Skeletal muscle tissue (tissue), 4 donors: ENCODE data around the gene INPP5A. TPM values are rescaled to one million over a fixed set of nuclear protein-coding genes. Genes with fewer than 3 reads are reported as not detected.

Source experiments
- H3K27ac ChIP-seq: one replicate; pipeline ENCODE4 v1.7.0; 2013; ENCODE audit warnings: mild to moderate bottlenecking, low read depth, low read length, inconsistent platforms
- H3K27me3 ChIP-seq, 3 donors: one replicate each; pipeline ENCODE4 v1.7.0; 2013; ENCODE audit warnings: low read length in 3 of 3; ENCODE audit not compliant: control insufficient read depth in 3 of 3, insufficient read depth in 3 of 3
- H3K36me3 ChIP-seq, 3 donors: one replicate each; pipeline ENCODE4 v1.7.0; 2013; ENCODE audit warnings: low read length in 3 of 3; ENCODE audit not compliant: control insufficient read depth in 3 of 3, insufficient read depth in 3 of 3
- H3K4me1 ChIP-seq, 3 donors: one replicate each; pipeline ENCODE4 v1.7.0; 2013; ENCODE audit warnings: low read length in 3 of 3, mild to moderate bottlenecking in 3 of 3; ENCODE audit not compliant: control insufficient read depth in 3 of 3, insufficient read depth in 3 of 3
- H3K4me3 ChIP-seq, 3 donors: one replicate each; pipeline ENCODE4 v1.7.0; 2013; ENCODE audit warnings: low read length in 3 of 3
- H3K9ac ChIP-seq, 3 donors: one replicate each; pipeline ENCODE4 v1.7.0; 2013; ENCODE audit warnings: low read length in 3 of 3, mild to moderate bottlenecking in 3 of 3, moderate library complexity in 2 of 3, low read depth in 1 of 3
- H3K9me3 ChIP-seq, 3 donors: one replicate each; pipeline ENCODE4 v1.7.0; 2013; ENCODE audit warnings: low read length in 3 of 3; ENCODE audit not compliant: control insufficient read depth in 3 of 3
- total RNA-seq: library from RNA; depleted of rRNA; stranded (reverse); fragments of >200 nt; gene quantifications from one replicate; pipeline ENCODE4 v1.2.3, GENCODE V29; 2014
- donor health status: Osteomylitis.

The INPP5A gene
- total RNA-seq, 1 donor from 2014 or later = 50.6 TPM

DNA sequence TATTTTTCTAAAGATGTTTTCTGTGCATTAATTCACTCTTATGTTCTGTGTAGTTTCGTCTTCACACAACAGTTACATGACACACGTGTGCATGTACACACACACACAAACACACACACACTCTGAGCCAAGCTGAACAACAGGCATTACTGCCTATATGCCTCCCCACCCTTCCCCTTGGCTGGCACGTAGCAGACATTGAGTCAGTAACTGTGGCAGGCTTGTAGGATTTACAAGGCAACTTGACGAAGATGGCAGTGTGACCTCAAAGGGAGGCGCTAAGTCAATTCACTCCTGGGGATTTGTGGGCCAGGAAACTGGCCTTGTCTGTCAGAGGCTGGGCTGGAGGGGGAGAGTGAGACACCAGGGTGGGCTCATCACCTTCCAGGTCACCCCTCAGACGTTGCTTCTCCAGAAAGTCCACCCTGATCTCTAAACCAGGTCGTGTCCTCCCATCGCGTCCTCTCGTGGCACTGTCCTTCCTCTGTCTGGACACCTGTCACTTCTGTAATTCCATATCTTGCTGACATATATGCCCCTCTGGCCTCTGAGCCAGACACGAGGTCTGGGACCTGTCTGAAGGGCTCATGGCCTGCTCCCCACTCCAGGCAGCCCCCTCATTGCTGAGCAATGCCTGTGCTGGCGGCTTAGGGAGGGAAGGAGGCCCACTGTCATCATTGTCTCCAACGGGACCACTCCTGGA lies 41.1 kb upstream of the INPP5A start:
- Histone ChIP-seq H3K4me3 (peak overlapping the region in 2 of 3 donors; percentile 11 to 54), H3K36me3 (no peaks in the 10 kb centered on the region), H3K27me3 (no peaks in the 10 kb centered on the region), H3K27ac (peak overlapping the region; percentile 28), H3K4me1 (peaks cover 30 to 45% (median 39%) of the 10 kb centered on the region in 3 donors), H3K9ac (peak overlapping the region in 2 of 3 donors; percentile 22 to 68), H3K9me3 (no peaks in the 10 kb centered on the region)

DNA sequence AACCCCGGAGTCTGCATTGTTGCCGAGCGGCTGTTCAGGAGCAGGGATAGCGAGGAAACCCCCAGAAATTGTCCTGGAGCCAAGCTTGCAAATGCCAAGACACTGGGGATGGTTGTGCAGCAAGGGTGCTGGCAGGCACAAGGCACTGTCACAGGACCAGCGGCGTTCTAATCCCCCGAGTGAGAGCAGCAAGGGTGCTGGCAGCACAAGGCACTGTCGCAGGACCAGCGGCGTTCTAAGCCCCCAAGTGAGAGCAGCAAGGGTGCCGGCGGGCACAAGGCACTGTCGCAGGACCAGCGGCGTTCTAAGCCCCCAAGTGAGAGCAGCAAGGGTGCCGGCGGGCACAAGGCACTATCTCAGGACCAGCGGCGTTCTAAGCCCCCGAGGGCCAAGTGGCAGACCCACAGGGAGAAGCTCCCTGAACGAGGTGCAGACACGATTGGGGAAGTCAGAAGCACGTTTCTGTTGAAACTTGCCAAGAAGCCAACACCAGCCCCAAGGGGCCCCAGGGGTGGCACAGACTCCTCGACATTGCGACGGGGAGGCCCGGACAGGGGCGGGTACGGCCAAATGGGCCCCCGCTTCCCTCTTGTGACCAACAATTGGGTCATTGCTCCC lies 40.4 kb upstream of the INPP5A start:
- H3K36me3 ChIP-seq = no peaks in the 10 kb centered on the region
- peaks cover 30 to 45% (median 39%) of the 10 kb centered on the region in 3 donors for H3K4me1 ChIP-seq
- no peaks in the 10 kb centered on the region for H3K9me3 ChIP-seq
- H3K27me3 ChIP-seq = no peaks in the 10 kb centered on the region
- peak overlapping the region in 1 of 3 donors; percentile 54 for H3K4me3 ChIP-seq
- peak overlapping the region in 1 of 3 donors; percentile 68 for H3K9ac ChIP-seq
- peak overlapping the region; percentile 28 for H3K27ac ChIP-seq

DNA sequence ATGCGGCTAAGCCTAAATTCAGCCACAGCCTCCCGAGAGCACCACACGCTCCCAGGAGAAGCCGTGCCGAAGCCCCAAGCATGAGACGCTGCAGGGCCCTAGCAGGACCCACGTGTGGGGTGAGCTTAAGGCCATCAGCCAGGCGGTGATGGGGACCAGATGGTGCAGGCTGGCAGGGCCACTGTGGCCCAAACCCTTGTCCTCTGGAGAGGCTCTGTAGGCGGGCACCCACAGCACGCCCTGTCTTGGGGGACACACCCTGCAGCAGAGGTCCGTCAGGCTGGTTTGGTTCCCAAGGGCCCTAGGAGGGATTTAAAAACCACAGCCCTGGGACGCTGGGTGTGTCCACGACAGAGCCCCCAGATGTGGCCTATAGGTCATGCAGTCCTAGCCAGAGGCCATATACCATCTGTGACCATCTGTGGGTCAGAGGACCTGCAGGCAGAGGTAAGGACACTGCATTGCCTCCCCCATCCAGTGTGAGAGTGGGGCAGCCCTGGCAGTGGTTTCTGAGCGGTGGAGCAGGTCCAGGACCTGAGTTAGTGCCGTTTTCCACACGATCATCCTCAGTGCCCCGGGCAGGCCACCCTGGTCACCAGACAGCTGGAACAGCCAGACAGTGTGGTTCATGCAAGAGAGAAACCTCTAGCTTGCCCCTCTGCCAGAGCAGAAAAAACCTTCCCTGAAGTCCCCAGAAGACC lies 39.6 kb upstream of the INPP5A start:
- H3K4me3 ChIP-seq = no peak overlapping the region
- no peaks in the 10 kb centered on the region for H3K9me3 ChIP-seq
- no peaks in the 10 kb centered on the region for H3K27me3 ChIP-seq
- H3K36me3 ChIP-seq = no peaks in the 10 kb centered on the region
- H3K9ac ChIP-seq = peak overlapping the region in 2 of 3 donors; percentile 30 to 45
- H3K27ac ChIP-seq = no peak overlapping the region
- H3K4me1 ChIP-seq = peaks cover 30 to 45% (median 39%) of the 10 kb centered on the region in 3 donors

DNA sequence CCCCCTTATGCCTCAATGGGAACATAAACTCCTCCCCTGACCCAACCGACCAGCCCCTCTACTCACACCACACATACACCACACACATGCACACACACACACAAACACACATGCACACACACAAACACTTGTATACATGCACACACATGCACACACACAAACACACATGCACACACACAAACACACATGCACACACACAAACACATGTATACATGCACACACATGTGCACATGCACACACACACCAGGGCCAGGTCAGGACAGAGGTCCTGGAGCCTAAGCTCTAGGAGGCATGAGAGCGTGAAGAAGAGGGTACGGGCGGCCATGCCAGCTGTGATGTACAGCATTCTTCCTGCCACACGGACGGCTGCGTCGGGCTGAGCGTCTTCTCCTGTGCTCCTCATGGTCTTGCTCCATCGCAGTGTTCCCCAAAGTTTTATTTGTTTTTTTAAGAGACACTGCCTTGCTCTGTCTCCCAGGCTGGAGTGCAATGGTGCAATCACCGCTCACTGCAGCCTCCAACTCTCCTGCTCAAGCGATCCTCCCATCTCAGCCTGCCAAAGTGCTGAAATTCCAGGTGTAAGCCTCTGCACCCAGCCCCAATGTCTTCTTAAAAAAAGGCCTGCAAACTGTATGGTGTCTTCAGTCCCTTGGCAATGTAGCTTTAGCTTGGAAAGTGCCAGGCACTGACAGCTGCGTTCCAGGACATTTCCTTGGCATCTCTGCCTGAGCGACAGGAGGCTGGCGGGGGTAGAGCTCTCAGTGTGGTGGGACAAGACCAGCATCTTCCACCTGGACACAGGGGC lies 38.8 kb upstream of the INPP5A start:
- H3K27ac ChIP-seq = no peak overlapping the region
- peaks cover 30 to 44% (median 37%) of the 10 kb centered on the region in 3 donors for H3K4me1 ChIP-seq
- no peak overlapping the region for H3K4me3 ChIP-seq
- no peaks in the 10 kb centered on the region for H3K36me3 ChIP-seq
- H3K27me3 ChIP-seq = no peaks in the 10 kb centered on the region
- no peaks in the 10 kb centered on the region for H3K9me3 ChIP-seq
- H3K9ac ChIP-seq = peak overlapping the region in 2 of 3 donors; percentile 30 to 45

DNA sequence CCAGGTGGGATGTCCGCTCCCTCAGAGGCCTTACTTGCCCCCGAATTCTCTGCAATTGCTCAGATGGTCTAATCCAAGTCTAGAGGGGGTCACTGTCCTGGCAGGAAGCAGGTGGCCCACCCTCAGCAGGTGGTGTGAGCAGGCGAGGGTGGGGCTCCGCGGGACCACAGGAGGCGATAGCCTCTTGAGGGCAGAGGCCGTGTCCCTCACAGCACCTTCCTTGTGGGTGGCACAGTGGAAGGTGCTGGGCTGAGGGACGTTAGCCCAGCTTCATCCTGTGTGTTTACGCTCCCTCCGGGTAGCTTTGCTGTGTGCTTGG lies 38.3 kb upstream of the INPP5A start:
- Histone ChIP-seq H3K4me1 (peaks cover 30 to 42% (median 37%) of the 10 kb centered on the region in 3 donors), H3K27me3 (no peaks in the 10 kb centered on the region), H3K27ac (no peak overlapping the region), H3K36me3 (no peaks in the 10 kb centered on the region), H3K4me3 (no peak overlapping the region), H3K9ac (no peak overlapping the region), H3K9me3 (no peaks in the 10 kb centered on the region)

DNA sequence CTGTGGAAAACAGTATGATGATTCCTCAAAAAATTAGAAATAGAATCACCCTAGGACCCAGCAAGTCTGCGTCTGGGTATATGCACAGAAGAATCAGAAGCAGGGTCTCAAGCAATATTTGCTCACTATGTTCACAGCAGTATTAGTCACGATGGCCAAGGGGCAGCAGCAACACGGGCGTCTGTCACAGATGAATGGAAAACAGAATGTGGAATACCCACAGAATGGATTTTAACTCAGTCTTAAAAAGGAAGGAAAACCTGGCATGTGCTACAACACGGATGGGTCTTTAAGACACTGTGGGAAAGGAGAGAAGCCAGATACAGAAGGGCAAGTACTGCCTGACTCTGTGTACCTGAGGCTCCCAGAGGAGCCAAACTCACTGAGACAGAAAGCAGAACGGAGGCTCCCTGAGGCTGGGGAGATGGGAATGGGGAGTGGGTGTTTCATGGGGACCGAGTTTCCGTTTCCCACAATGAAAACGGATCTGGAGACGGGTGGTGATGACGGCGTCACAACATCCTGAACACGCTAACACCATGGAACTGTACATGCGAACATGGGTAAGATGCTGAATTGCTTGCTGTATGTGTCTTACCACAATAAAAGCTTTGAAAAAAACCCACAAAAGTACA lies 36.7 kb upstream of the INPP5A start:
- no peak overlapping the region for H3K4me3 ChIP-seq
- no peaks in the 10 kb centered on the region for H3K9me3 ChIP-seq
- H3K27ac ChIP-seq = no peak overlapping the region
- H3K36me3 ChIP-seq = no peaks in the 10 kb centered on the region
- no peak overlapping the region for H3K9ac ChIP-seq
- H3K27me3 ChIP-seq = no peaks in the 10 kb centered on the region
- H3K4me1 ChIP-seq = peaks cover 35 to 49% (median 42%) of the 10 kb centered on the region in 3 donors

DNA sequence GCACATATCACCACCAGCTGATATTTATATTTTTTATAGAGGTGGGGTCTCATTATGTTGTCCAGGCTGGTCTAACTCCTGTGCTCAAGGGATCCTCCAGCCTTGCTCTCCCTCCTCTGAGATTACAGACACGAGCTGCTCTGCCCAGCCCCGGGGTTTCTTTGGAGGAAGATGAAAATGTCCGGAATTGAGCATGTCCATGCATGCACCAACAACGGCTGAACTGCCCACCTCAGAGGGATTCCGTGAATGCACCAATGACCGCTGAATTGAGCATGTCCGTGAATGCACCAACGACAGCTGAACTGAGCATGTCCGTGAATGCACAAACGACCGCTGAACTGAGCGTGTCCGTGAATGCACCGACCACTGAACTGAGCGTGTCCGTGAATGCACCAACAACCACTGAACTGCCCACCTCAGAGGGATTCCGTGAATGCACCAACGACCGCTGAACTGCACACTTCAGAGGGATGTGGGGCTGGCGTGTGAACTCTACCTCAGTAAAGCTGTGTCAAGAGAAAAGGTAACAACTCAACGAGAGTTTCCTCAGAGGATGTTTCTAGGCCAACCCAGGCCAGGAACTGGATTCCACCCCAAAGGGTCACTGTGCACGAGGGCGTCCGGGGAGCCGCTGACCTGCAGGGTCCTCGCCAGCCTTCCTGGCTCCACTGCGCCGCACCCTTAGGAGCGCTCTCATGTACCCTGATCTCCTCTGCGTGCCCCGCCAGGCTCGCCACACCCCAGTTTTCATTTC lies 34.9 kb upstream of the INPP5A start:
- no peaks in the 10 kb centered on the region for H3K27me3 ChIP-seq
- no peaks in the 10 kb centered on the region for H3K36me3 ChIP-seq
- no peak overlapping the region for H3K27ac ChIP-seq
- no peaks in the 10 kb centered on the region for H3K9me3 ChIP-seq
- H3K4me3 ChIP-seq = no peak overlapping the region
- no peak overlapping the region for H3K9ac ChIP-seq
- H3K4me1 ChIP-seq = peaks cover 31 to 46% (median 38%) of the 10 kb centered on the region in 3 donors

DNA sequence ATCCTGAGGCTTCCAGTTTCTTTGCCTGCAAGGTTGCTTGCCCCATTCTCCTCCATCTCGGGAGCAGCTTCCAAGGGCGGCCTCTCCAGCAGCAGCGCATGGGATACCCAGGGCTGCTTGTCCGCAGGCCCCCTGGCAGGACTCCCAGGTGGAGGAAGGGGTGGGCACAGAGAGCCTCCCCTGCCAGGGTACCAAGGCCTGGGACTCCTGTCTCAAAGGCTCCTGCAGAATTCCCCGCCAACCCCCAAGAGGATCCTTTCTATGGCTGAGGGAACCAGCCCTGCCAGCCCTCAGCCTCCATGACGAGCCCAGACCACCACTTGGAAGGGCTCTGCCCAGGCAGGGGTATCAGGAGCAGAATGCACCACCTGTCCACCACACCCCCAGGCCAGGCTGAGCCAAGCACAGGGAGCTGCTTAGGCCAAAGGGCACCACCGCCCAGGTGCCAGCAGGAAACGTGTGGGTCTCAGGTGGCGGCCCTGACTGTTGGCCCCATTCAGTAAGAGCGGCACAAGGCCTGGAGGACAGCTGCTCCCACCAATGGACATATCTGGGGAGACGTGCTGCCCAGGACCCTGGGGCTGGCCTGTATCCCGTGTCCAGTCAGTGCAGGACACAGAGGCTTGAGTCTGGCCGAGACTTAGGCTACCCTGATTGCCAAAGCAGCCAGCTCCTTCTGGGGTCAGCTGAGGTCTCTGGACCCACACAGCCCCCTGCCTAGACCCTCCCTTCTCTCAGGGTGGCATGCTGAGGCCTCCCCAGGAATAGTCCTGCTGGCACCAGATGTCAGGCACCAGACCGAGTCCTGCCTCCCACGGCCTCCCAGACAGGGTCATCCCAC lies 33.8 kb upstream of the INPP5A start:
- H3K4me1 ChIP-seq = peaks cover 31 to 46% (median 38%) of the 10 kb centered on the region in 3 donors
- H3K27me3 ChIP-seq = no peaks in the 10 kb centered on the region
- peak overlapping the region in 1 of 3 donors; percentile 8 for H3K9ac ChIP-seq
- no peaks in the 10 kb centered on the region for H3K36me3 ChIP-seq
- H3K4me3 ChIP-seq = no peak overlapping the region
- no peaks in the 10 kb centered on the region for H3K9me3 ChIP-seq
- no peak overlapping the region for H3K27ac ChIP-seq
